B cell (primary cell): Measurements from ENCODE around the gene ZNF385A. TPM values are rescaled to one million over a fixed set of nuclear protein-coding genes. Genes with fewer than 3 reads are reported as not detected.

Source experiments
- ATAC-seq: fragments of 200-7000 bp; cut with Tn5 transposase; one replicate; pipeline ENCODE4 v1.10.0; 2021; ENCODE audit warnings: low read depth, mild to moderate bottlenecking, moderate number of reproducible peaks, moderate library complexity
- CTCF ChIA-PET: fragments of 350-600 bp; sonication (Branson Sonifier 250); formaldehyde crosslinking; loops from one replicate; lab custom pipeline; 2021; ENCODE audit warnings: antibody characterized with exemption, inconsistent platforms; lab: Charles Lee
- POLR2A ChIA-PET: fragments of 350-600 bp; sonication (Branson Sonifier 250); formaldehyde crosslinking; loops from one replicate; lab custom pipeline; 2021; ENCODE audit warnings: antibody characterized with exemption; lab: Charles Lee
- DNase-seq: peaks from one replicate; pipeline ENCODE4 v3.0.0; 2013
- H2AFZ ChIP-seq: 2 replicates; pipeline ENCODE4 v1.6.1; 2012; ENCODE audit warnings: mild to moderate bottlenecking, low read depth, low read length; ENCODE audit not compliant: insufficient read depth, poor library complexity, severe bottlenecking
- H3K27ac ChIP-seq, 2 donors: 1 replicate in 1 of 2; 2 replicates in 1 of 2; pipeline ENCODE4 v1.5.1; 2012 to 2013; ENCODE audit warnings: low read length in 2 of 2, mild to moderate bottlenecking in 2 of 2, moderate library complexity in 1 of 2
- H3K27me3 ChIP-seq, 4 experiments: fragments of 200-600 bp in 1 of 4; sonication (generic) in 1 of 4; replicated peaks in 1 of 4; 1 replicate in 2 of 4; 2 replicates in 2 of 4; pipeline versions ENCODE4 v1.6.1 to v1.7.0; 2013 to 2016; ENCODE audit warnings: low read length in 3 of 4, mild to moderate bottlenecking in 2 of 4, mixed read lengths in 1 of 4, moderate library complexity in 1 of 4; ENCODE audit not compliant: insufficient read depth in 4 of 4, control insufficient read depth in 3 of 4; ENCODE audit errors: control extremely low read depth in 1 of 4
- H3K36me3 ChIP-seq, 2 experiments: replicated peaks in 1 of 2; 1 replicate in 1 of 2; 2 replicates in 1 of 2; pipeline versions ENCODE4 v1.6.1 to v1.7.1; 2013; ENCODE audit warnings: low read length in 1 of 2; ENCODE audit not compliant: insufficient read depth in 2 of 2, control insufficient read depth in 1 of 2; ENCODE audit errors: control extremely low read depth in 1 of 2, extremely low read depth in 1 of 2
- H3K4me1 ChIP-seq, 2 donors: fragments of 200-600 bp in 1 of 2; sonication (generic) in 1 of 2; 1 replicate in 1 of 2; 2 replicates in 1 of 2; pipeline versions ENCODE4 v1.5.1 to v1.6.1; 2013 to 2017; ENCODE audit warnings: low read length in 2 of 2; ENCODE audit not compliant: control insufficient read depth in 2 of 2, insufficient read depth in 2 of 2
- H3K4me2 ChIP-seq: replicated peaks from 2 replicates; pipeline ENCODE3; 2012; ENCODE audit warnings: mild to moderate bottlenecking, low read depth, low read length; ENCODE audit not compliant: poor library complexity, severe bottlenecking
- H3K4me3 ChIP-seq, 5 experiments: fragments of 200-600 bp in 1 of 5; sonication (generic) in 1 of 5; 1 replicate in 3 of 5; 2 replicates in 2 of 5; pipeline versions ENCODE4 v1.5.1 to v1.7.0; 2011 to 2016; ENCODE audit warnings: low read length in 4 of 5, mild to moderate bottlenecking in 4 of 5, low read depth in 2 of 5, control low read depth in 1 of 5, moderate library complexity in 1 of 5; ENCODE audit not compliant: insufficient read depth in 1 of 5; ENCODE audit errors: control extremely low read depth in 1 of 5, extremely low read depth in 1 of 5
- H3K79me2 ChIP-seq: fragments of 200-600 bp; sonication (generic); one replicate; pipeline ENCODE4 v1.6.0; 2016; ENCODE audit warnings: low read length; ENCODE audit not compliant: control insufficient read depth, insufficient read depth
- H3K9ac ChIP-seq: fragments of 200-600 bp; sonication (generic); 2 replicates; pipeline ENCODE4 v1.6.1; 2017; ENCODE audit warnings: mild to moderate bottlenecking, low read length, moderate library complexity
- H3K9me3 ChIP-seq, 3 donors: one replicate each; pipeline versions ENCODE4 v1.6.1 to v1.7.1; 2013; ENCODE audit warnings: low read length in 2 of 3; ENCODE audit not compliant: control insufficient read depth in 2 of 3, insufficient read depth in 1 of 3; ENCODE audit errors: control extremely low read depth in 1 of 3
- H4K20me1 ChIP-seq: 2 replicates; pipeline ENCODE4 v1.6.0; 2012; ENCODE audit warnings: mild to moderate bottlenecking, low read length; ENCODE audit not compliant: insufficient read depth, control insufficient read depth, poor library complexity, severe bottlenecking
- H3K27ac Mint-ChIP-seq: one replicate; pipeline ENCODE4 v1.8.0; 2021; ENCODE audit warnings: mixed read lengths
- H3K27me3 Mint-ChIP-seq: one replicate; pipeline ENCODE4 v1.8.0; 2021; ENCODE audit warnings: mixed read lengths
- H3K4me1 Mint-ChIP-seq: one replicate; pipeline ENCODE4 v1.8.0; 2021; ENCODE audit warnings: mixed read lengths
- H3K4me3 Mint-ChIP-seq: one replicate; pipeline ENCODE4 v1.8.0; 2021; ENCODE audit warnings: mixed read lengths
- H3K9me3 Mint-ChIP-seq: one replicate; pipeline ENCODE4 v1.8.0; 2022; ENCODE audit warnings: mixed read lengths; ENCODE audit not compliant: insufficient read depth
- EZH2 ChIP-seq: IDR thresholded peaks from 2 replicates; pipeline ENCODE4 v1.6.1; 2012; ENCODE audit warnings: borderline replicate concordance, low read depth, mild to moderate bottlenecking, moderate library complexity, low read length; ENCODE audit not compliant: insufficient read depth, poor library complexity, severe bottlenecking
- WGBS: methylation state at CpG from one replicate; pipeline ENCODE4 v1.1.5; 2013; ENCODE audit warnings: missing lambda C conversion rate; ENCODE audit not compliant: insufficient coverage; 5-methylcytosine and 5-hydroxymethylcytosine counted together
- intact Hi-C: fragments of 100-400 bp; cut with micrococcal nuclease; formaldehyde crosslinking; loops from one replicate; pipeline ENCODE4 v1.10.0; 2022
- polyA plus RNA-seq: library from polyadenylated mRNA; depleted of rRNA; stranded (reverse); fragments of >200 nt; gene quantifications from 2 replicates; pipeline ENCODE4 v1.2.3, GENCODE V29; 2012
- total RNA-seq, 2 donors: library from RNA; stranded (reverse); fragments of 120-200 nt in 1 of 2; gene quantifications; 1 replicate in 1 of 2; 2 replicates in 1 of 2; pipeline versions ENCODE4 v1.2.3 to v1.2.4, GENCODE V29; 2013 to 2022
- TF ChIP-seq, protein P1 (sequence below): fragments of 200-600 bp; IDR thresholded peaks from one replicate; pipeline ENCODE4 v1.8.0; 2022; ENCODE audit warnings: antibody characterized with exemption, mild to moderate bottlenecking

Gene ZNF385A
- total and polyA plus RNA-seq, 2 donors (not counting 1 experiment from before 2014, with no cell fraction given), result 4.9 to 5.1 TPM

DNA sequence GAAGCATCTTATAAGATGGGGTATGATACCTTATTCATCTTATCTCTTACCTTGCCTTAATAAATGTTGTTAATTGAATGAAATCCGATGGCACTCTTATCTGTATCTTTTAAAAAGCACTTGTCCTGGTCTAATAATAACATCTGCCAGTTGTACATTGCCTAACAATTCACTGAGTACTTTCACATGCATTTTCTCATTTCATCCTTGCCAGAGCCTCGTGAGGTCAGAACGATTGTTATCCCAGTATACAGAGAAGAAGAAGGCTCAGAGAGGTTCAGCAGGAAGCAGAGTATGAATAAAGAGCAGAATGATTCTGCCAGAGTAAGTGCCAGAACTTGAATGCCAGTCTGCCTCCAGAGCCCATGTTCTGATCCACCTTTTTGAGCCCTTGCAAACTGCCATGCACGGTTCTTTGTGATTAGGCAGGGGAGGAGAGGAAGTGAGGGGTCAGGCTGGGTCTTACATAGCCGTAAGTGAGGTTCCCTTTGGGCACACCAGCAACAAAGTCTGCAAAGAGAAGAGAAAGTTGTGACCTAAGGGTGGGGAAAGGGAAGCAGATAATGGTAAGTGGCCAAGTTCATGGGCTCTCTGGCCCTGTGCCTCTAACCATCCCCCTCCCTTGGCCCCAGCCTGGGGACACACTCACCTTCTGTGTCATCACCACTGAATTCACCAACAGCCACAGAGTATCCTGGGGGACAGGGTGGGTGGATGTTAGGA is 22.8 kb upstream of the ZNF385A start:
- Histone ChIP-seq H3K27me3 (no peaks in the 10 kb centered on the region), H3K4me3 (no peak overlapping the region), H3K27ac (no peak overlapping the region), H3K4me2 (no peak overlapping the region), H4K20me1 (no peaks in the 10 kb centered on the region), H3K9ac (no peak overlapping the region), H3K9me3 (no peaks in the 10 kb centered on the region), H3K36me3 (peaks cover 0 to 8% of the 10 kb centered on the region in 2 experiments), H3K4me1 (peaks cover 18 to 27% of the 10 kb centered on the region in 2 donors), H2AFZ (no peak overlapping the region), H3K79me2 (no peaks in the 10 kb centered on the region)
- no peak overlapping the region for H3K27ac Mint-ChIP-seq
- H3K27me3 Mint-ChIP-seq, result peaks cover 7% of the 10 kb centered on the region
- TF ChIP-seq, protein P1, sequence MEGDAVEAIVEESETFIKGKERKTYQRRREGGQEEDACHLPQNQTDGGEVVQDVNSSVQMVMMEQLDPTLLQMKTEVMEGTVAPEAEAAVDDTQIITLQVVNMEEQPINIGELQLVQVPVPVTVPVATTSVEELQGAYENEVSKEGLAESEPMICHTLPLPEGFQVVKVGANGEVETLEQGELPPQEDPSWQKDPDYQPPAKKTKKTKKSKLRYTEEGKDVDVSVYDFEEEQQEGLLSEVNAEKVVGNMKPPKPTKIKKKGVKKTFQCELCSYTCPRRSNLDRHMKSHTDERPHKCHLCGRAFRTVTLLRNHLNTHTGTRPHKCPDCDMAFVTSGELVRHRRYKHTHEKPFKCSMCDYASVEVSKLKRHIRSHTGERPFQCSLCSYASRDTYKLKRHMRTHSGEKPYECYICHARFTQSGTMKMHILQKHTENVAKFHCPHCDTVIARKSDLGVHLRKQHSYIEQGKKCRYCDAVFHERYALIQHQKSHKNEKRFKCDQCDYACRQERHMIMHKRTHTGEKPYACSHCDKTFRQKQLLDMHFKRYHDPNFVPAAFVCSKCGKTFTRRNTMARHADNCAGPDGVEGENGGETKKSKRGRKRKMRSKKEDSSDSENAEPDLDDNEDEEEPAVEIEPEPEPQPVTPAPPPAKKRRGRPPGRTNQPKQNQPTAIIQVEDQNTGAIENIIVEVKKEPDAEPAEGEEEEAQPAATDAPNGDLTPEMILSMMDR, result no peak
- no peak for TF ChIP-seq EZH2
- CTCF ChIA-PET, result interaction anchor here (13.4 to 14.7 kb wide), 2 partner anchors 7 to 32 kb away, joined by 108 to 297 read pairs; no protein-coding TSS in a partner anchor
- no peak for ATAC-seq
- DNase-seq, result no peak
- POLR2A ChIA-PET, result no interaction called here
- peaks cover 22% of the 10 kb centered on the region for H3K4me1 Mint-ChIP-seq
- WGBS, result 88% methylated on average over 3 of the region's 5 CpGs
- intact Hi-C loops, result no loop called here
- H3K4me3 Mint-ChIP-seq, result no peak overlapping the region
- H3K9me3 Mint-ChIP-seq, result no peaks in the 10 kb centered on the region

DNA sequence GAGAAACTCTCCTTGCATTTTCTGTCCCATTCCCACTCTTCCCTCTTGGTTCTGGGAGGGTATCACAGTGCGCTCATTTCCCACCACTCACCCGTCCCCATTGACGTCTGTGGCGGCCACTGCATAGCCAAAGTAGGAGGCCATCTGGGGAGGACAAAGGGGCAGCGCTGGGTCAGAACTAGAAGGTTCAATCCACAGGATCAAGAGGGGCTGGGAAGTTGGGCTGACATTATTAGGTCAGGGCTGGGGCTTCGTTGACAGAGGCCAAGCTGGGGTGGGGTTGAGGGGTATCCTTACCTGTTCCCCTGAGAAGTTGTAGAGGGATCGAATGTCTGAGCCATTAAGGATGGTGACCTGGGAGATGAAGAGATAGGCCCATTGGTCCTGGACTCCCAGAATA is 21.0 kb upstream of the ZNF385A start:
- DNase-seq (no peak), ATAC-seq (no peak)
- ChIA-PET POLR2A (no interaction called here), CTCF (interaction anchor here (1.0 to 12.3 kb wide), 5 partner anchors 9 to 34 kb away, joined by 3 to 1030 read pairs (median 8); partner anchors contain the start of gene ITGA5)
- H3K79me2 ChIP-seq, result no peaks in the 10 kb centered on the region
- H3K9me3 ChIP-seq, result no peaks in the 10 kb centered on the region
- Mint-ChIP-seq H3K9me3 (no peaks in the 10 kb centered on the region), H3K27ac (no peak overlapping the region), H3K4me3 (no peak overlapping the region), H3K4me1 (peaks cover 9% of the 10 kb centered on the region), H3K27me3 (peaks cover 7% of the 10 kb centered on the region)
- TF ChIP-seq EZH2, result no peak
- TF ChIP-seq, protein P1, result no peak
- WGBS, result 97% methylated on average over 6 of the region's 7 CpGs
- no peak overlapping the region for H3K4me2 ChIP-seq
- H3K9ac ChIP-seq, result no peak overlapping the region
- no peak overlapping the region for H3K4me3 ChIP-seq
- peaks cover 0 to 8% of the 10 kb centered on the region in 2 experiments for H3K36me3 ChIP-seq
- peaks cover 4 to 12% of the 10 kb centered on the region in 2 donors for H3K4me1 ChIP-seq
- no peaks in the 10 kb centered on the region for H3K27me3 ChIP-seq
- no peak overlapping the region for H2AFZ ChIP-seq
- intact Hi-C loops, result loop anchor here (2.0 kb wide), 1 partner anchor 13 kb away; the partner anchor contains the start of gene ITGA5
- H3K27ac ChIP-seq, result no peak overlapping the region
- H4K20me1 ChIP-seq, result no peaks in the 10 kb centered on the region
